Measurements from ENCODE around the gene MPPE1.

GRCh38 chr18:11839556-11839955 lies 68.6 kb downstream of the MPPE1 start:
- TF ChIP-seq CTCF (IDR thresholded peaks at IDR 0.05) (no peak), POLR2A (IDR thresholded peaks at IDR 0.05) (no peak)

All from body of pancreas (tissue), 4 donors.